CD4-positive, alpha-beta T cell (primary cell): ENCODE results near the gene GALNT1. TPM values are rescaled to one million over a fixed set of nuclear protein-coding genes. Genes with fewer than 3 reads are reported as not detected.

ENCODE experiments used
- ATAC-seq: fragments of 200-7000 bp; cut with Tn5 transposase; one replicate; pipeline ENCODE4 v1.10.0; 2022; ENCODE audit warnings: mild to moderate bottlenecking; ENCODE audit not compliant: poor library complexity
- CTCF ChIA-PET: fragments of 350-600 bp; sonication (Branson Sonifier 250); formaldehyde crosslinking; loops from one replicate; lab custom pipeline; 2021; ENCODE audit warnings: antibody characterized with exemption, inconsistent platforms; lab: Charles Lee
- POLR2A ChIA-PET: fragments of 350-600 bp; sonication (Branson Sonifier 250); formaldehyde crosslinking; loops from one replicate; lab custom pipeline; 2021; ENCODE audit warnings: antibody characterized with exemption, inconsistent platforms; lab: Charles Lee
- DNase-seq, 14 experiments: peaks; one replicate each; pipeline ENCODE4 v3.0.0-alpha.2; 2013 to 2020; ENCODE audit warnings: mixed read lengths in 2 of 14
- H3K27ac ChIP-seq, 2 donors: one replicate each; pipeline versions ENCODE4 v1.5.1 to v1.7.0; 2013; ENCODE audit warnings: low read length in 2 of 2, low read depth in 1 of 2, mild to moderate bottlenecking in 1 of 2
- H3K27me3 ChIP-seq, 2 experiments: 1 replicate in 1 of 2; 2 replicates in 1 of 2; pipeline versions ENCODE4 v1.6.1 to v1.7.0; 2013; ENCODE audit warnings: low read length in 2 of 2, control low read depth in 1 of 2, mild to moderate bottlenecking in 1 of 2, moderate library complexity in 1 of 2; ENCODE audit not compliant: insufficient read depth in 2 of 2, control insufficient read depth in 1 of 2
- H3K36me3 ChIP-seq: one replicate; pipeline ENCODE4 v1.6.1; 2013; ENCODE audit warnings: low read length, control low read depth; ENCODE audit not compliant: insufficient read depth
- H3K4me1 ChIP-seq: one replicate; pipeline ENCODE4 v1.6.1; 2013; ENCODE audit warnings: low read length, control low read depth; ENCODE audit not compliant: insufficient read depth
- H3K4me3 ChIP-seq: one replicate; pipeline ENCODE4 v1.5.1; 2013; ENCODE audit warnings: mild to moderate bottlenecking, low read length, moderate library complexity
- H3K9me3 ChIP-seq, 2 experiments: 1 replicate in 1 of 2; 2 replicates in 1 of 2; pipeline versions ENCODE4 v1.6.1 to v1.7.0; 2013; ENCODE audit warnings: low read length in 2 of 2, mild to moderate bottlenecking in 2 of 2, control low read depth in 1 of 2, moderate library complexity in 1 of 2; ENCODE audit not compliant: control insufficient read depth in 1 of 2, insufficient read depth in 1 of 2
- H3K27ac Mint-ChIP-seq: one replicate; pipeline ENCODE4 v1.8.0; 2020; ENCODE audit warnings: mixed read lengths
- H3K27me3 Mint-ChIP-seq: one replicate; pipeline ENCODE4 v1.8.0; 2021; ENCODE audit warnings: mixed read lengths
- H3K36me3 Mint-ChIP-seq: one replicate; pipeline ENCODE4 v1.8.0; 2021; ENCODE audit warnings: low read depth, mixed read lengths
- H3K4me1 Mint-ChIP-seq: one replicate; pipeline ENCODE4 v1.8.0; 2021; ENCODE audit warnings: low read depth, mixed read lengths
- H3K4me3 Mint-ChIP-seq: one replicate; pipeline ENCODE4 v1.8.0; 2020; ENCODE audit warnings: mild to moderate bottlenecking, mixed read lengths
- H3K9me3 Mint-ChIP-seq: one replicate; pipeline ENCODE4 v1.8.0; 2020; ENCODE audit warnings: mixed read lengths
- CTCF ChIP-seq: fragments of 200-600 bp; IDR thresholded peaks from one replicate; pipeline ENCODE4 v1.8.0; 2022; ENCODE audit warnings: antibody characterized with exemption, mild to moderate bottlenecking
- intact Hi-C, 2 experiments: fragments of 100-400 bp; cut with DNase I in 1 of 2; cut with micrococcal nuclease in 1 of 2; formaldehyde crosslinking; loops; one replicate each; pipeline versions ENCODE4 v1.15.1 to v1.9.0; 2023 to 2025; cut with DNase I, micrococcal nuclease
- total RNA-seq, 174 experiments: library from RNA in 2 of 174; stranded (reverse) in 2 of 174; gene quantifications; one replicate each; pipeline ENCODE4 v1.2.3 and lab custom pipeline; 2021 to 2026

GALNT1 gene
- total RNA-seq, 2 experiments from 2014 or later, result 16.1 to 17.9 TPM

- ChIA-PET CTCF (no interaction called here), POLR2A (no interaction called here)
- H3K9me3 Mint-ChIP-seq, result no peaks in the 10 kb centered on the region
- ATAC-seq (no peak), DNase-seq (no peak)
- intact Hi-C loops, result loop anchor here in 1 of 2 experiments (2.0 to 10.0 kb wide), 5 partner anchors 243 to 543 kb away; partner anchors contain the start of genes ELP2, MAPRE2, SLC39A6 and ZNF24
- H3K4me1 Mint-ChIP-seq, result peaks cover 37% of the 10 kb centered on the region
- Histone ChIP-seq H3K27me3 (no peaks in the 10 kb centered on the region), H3K9me3 (no peaks in the 10 kb centered on the region), H3K4me3 (no peak overlapping the region), H3K27ac (no peak overlapping the region), H3K36me3 (no peaks in the 10 kb centered on the region), H3K4me1 (peaks cover 2% of the 10 kb centered on the region)
- no peak overlapping the region for H3K4me3 Mint-ChIP-seq
- no peaks in the 10 kb centered on the region for H3K27me3 Mint-ChIP-seq
- H3K36me3 Mint-ChIP-seq, result no peaks in the 10 kb centered on the region
- TF ChIP-seq CTCF, result no peak
- no peak overlapping the region for H3K27ac Mint-ChIP-seq
These were observed 6.6 kb downstream of the GALNT1 start for GRCh38 chr18:35588122-35588521.

- DNase-seq (peak in 11 of 14 experiments; percentile 6 to 66 (median 38)), ATAC-seq (peak; percentile 82)
- Histone ChIP-seq H3K36me3 (no peaks in the 10 kb centered on the region), H3K27ac (no peak overlapping the region), H3K27me3 (no peaks in the 10 kb centered on the region), H3K4me1 (no peaks in the 10 kb centered on the region), H3K4me3 (no peak overlapping the region), H3K9me3 (no peaks in the 10 kb centered on the region)
- no peaks in the 10 kb centered on the region for H3K9me3 Mint-ChIP-seq
- CTCF ChIA-PET, result interaction anchor here (0.7 to 1.2 kb wide), 4 partner anchors 23 to 152 kb away, joined by 3 to 4 read pairs (median 3); no protein-coding TSS in a partner anchor
- H3K36me3 Mint-ChIP-seq, result no peaks in the 10 kb centered on the region
- H3K4me3 Mint-ChIP-seq, result no peak overlapping the region
- no peak overlapping the region for H3K27ac Mint-ChIP-seq
- peak; percentile 15 for TF ChIP-seq CTCF
- POLR2A ChIA-PET, result no interaction called here
- intact Hi-C loops, result loop anchor here (1.0 to 10.0 kb wide), 6 partner anchors 244 to 544 kb away; partner anchors contain the start of genes ELP2 (in 1 of the 2), MAPRE2 (in 1 of the 2), SLC39A6 (in 1 of the 2) and ZNF24 (in 1 of the 2)
- no peaks in the 10 kb centered on the region for H3K27me3 Mint-ChIP-seq
- peaks cover 32% of the 10 kb centered on the region for H3K4me1 Mint-ChIP-seq
These were observed 7.5 kb downstream of the GALNT1 start for GRCh38 chr18:35588995-35589394.

GRCh38 chr18:35589546-35589945 is 8.0 kb downstream of the GALNT1 start:
- ChIA-PET CTCF (interaction anchor here (0.7 to 1.2 kb wide), 4 partner anchors 22 to 152 kb away, joined by 3 to 4 read pairs (median 3); no protein-coding TSS in a partner anchor), POLR2A (no interaction called here)
- intact Hi-C loops, result loop anchor here (1.0 to 10.0 kb wide), 6 partner anchors 245 to 545 kb away; partner anchors contain the start of genes ELP2 (in 1 of the 2), MAPRE2 (in 1 of the 2), SLC39A6 (in 1 of the 2) and ZNF24 (in 1 of the 2)
- no peaks in the 10 kb centered on the region for H3K27me3 ChIP-seq
- no peak for ATAC-seq
- Mint-ChIP-seq H3K9me3 (no peaks in the 10 kb centered on the region), H3K27ac (no peak overlapping the region), H3K36me3 (no peaks in the 10 kb centered on the region), H3K4me3 (no peak overlapping the region), H3K4me1 (peaks cover 33% of the 10 kb centered on the region), H3K27me3 (no peaks in the 10 kb centered on the region)
- no peak overlapping the region for H3K4me3 ChIP-seq
- no peaks in the 10 kb centered on the region for H3K36me3 ChIP-seq
- TF ChIP-seq CTCF, result no peak
- no peaks in the 10 kb centered on the region for H3K9me3 ChIP-seq
- no peak for DNase-seq
- no peak overlapping the region for H3K27ac ChIP-seq
- H3K4me1 ChIP-seq, result no peaks in the 10 kb centered on the region
